Activated CD8-positive, alpha-beta memory T cell treated with anti-CD3 and anti-CD28 coated beads for 48 hours (primary cell): ENCODE measurements around the gene SCMH1.

Experiments
- DNase-seq, 3 experiments: peaks; one replicate each; pipeline ENCODE4 v3.0.0-alpha.2; 2020; ENCODE audit warnings: low read depth in 2 of 3, low spot score in 2 of 3

Gene SCMH1

DNA sequence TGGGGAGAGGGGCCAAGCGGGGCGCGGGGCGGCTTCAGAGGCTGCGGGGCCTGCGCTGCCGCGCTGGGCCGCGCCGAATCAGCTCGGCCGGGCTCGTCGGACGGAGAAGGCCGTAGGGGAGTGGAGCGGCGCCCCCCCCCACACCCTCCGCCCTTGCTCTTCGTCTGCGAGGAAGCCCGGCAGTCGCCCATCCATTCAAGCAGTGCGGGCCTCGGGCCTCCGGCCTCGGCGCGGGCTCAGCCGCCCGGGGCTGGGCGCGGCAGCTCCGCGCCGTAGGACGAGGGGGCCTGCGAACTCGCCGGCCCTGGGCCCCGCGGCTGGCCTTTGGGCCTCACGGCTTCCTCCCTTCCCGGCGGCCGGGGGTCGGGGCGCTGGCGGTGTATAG lies 262.0 kb downstream of the SCMH1 start:
- DNase-seq, result no peak

- DNase-seq, result peak; percentile 91 to 96 (median 93)
Observed at GRCh38 chr1:40979241-40980067, 262.7 kb downstream of the SCMH1 start, which contains the start of gene CTPS1. CTPS1 (plus strand) TSS chr1:40979696; CDS start chr1:40983291, 3,595 bp downstream.

- DNase-seq, result peak in 1 of 3 experiments; percentile 4
Observed at GRCh38 chr1:40978886-40979240, 263.2 kb downstream of the SCMH1 start.

GRCh38 chr1:40977716-40978115 lies 264.4 kb downstream of the SCMH1 start:
- DNase-seq, result no peak
